KMS-11 (cell line): ENCODE results near the gene EPAS1.

Experiments
- H2AFZ ChIP-seq: fragments of 200-600 bp; sonication (generic); 2 replicates; pipeline ENCODE4 v1.6.1; 2016; ENCODE audit warnings: antibody characterized with exemption, mixed run types, low read depth
- H3K27ac ChIP-seq: fragments of 200-600 bp; sonication (generic); 2 replicates; pipeline ENCODE4 v1.6.1; 2016; ENCODE audit warnings: mild to moderate bottlenecking, mixed run types
- H3K27me3 ChIP-seq: fragments of 200-600 bp; sonication (generic); 2 replicates; pipeline ENCODE4 v1.6.1; 2017; ENCODE audit warnings: mild to moderate bottlenecking, low read depth, mixed run types, moderate library complexity; ENCODE audit not compliant: insufficient read depth
- H3K36me3 ChIP-seq: fragments of 200-600 bp; sonication (generic); 2 replicates; pipeline ENCODE4 v1.6.1; 2017; ENCODE audit warnings: mild to moderate bottlenecking, mixed run types; ENCODE audit not compliant: insufficient read depth
- H3K4me1 ChIP-seq: fragments of 200-600 bp; sonication (generic); 2 replicates; pipeline ENCODE4 v1.6.1; 2016; ENCODE audit warnings: mild to moderate bottlenecking, low read depth, mixed run types; ENCODE audit not compliant: poor library complexity, severe bottlenecking
- H3K4me2 ChIP-seq: fragments of 200-600 bp; sonication (generic); 2 replicates; pipeline ENCODE4 v1.7.0; 2016; ENCODE audit warnings: mild to moderate bottlenecking, mixed run types
- H3K4me3 ChIP-seq: fragments of 200-600 bp; sonication (generic); IDR thresholded peaks from 2 replicates; pipeline ENCODE4 v1.6.1; 2017; ENCODE audit warnings: low read depth, low read length, mixed read lengths; ENCODE audit not compliant: insufficient read depth
- H3K79me2 ChIP-seq: fragments of 200-600 bp; sonication (generic); 2 replicates; pipeline ENCODE4 v1.6.1; 2016; ENCODE audit warnings: low read depth, mixed run types; ENCODE audit not compliant: insufficient read depth
- H3K9ac ChIP-seq: fragments of 200-600 bp; sonication (generic); 2 replicates; pipeline ENCODE4 v1.6.1; 2016; ENCODE audit warnings: mild to moderate bottlenecking, mixed run types
- H4K20me1 ChIP-seq: fragments of 200-600 bp; sonication (generic); 2 replicates; pipeline ENCODE4 v1.6.1; 2016; ENCODE audit warnings: mild to moderate bottlenecking, mixed run types; ENCODE audit not compliant: insufficient read depth
- TF ChIP-seq, protein P1 (sequence below): fragments of 200-600 bp; sonication (generic); conservative IDR thresholded peaks from 2 replicates; pipeline ENCODE4 v1.6.1; 2017; ENCODE audit warnings: low read depth, mild to moderate bottlenecking, antibody characterized with exemption, low read length, moderate library complexity, mixed read lengths

The EPAS1 gene

DNA sequence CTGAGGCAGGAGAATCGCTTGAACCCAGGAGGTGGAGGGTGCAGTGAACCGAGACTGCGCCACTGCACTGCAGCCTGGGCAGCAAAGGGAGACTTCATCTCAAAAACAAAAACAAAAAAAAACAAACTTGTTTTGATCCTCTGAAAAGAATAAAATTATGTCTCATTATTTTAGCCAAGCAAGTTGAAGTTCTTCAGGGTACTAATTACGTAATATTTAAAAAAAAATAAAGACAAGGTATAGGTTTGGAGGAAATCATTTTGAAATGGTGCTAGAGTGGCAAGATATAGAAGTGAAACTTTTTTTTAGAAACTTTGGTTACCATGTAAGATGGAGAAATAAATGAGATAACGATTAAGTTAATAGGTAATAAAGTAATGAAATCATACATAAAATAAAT, 127.7 kb downstream of the EPAS1 start:
- no peak overlapping the region for H3K27ac ChIP-seq
- no peaks in the 10 kb centered on the region for H3K36me3 ChIP-seq

DNA sequence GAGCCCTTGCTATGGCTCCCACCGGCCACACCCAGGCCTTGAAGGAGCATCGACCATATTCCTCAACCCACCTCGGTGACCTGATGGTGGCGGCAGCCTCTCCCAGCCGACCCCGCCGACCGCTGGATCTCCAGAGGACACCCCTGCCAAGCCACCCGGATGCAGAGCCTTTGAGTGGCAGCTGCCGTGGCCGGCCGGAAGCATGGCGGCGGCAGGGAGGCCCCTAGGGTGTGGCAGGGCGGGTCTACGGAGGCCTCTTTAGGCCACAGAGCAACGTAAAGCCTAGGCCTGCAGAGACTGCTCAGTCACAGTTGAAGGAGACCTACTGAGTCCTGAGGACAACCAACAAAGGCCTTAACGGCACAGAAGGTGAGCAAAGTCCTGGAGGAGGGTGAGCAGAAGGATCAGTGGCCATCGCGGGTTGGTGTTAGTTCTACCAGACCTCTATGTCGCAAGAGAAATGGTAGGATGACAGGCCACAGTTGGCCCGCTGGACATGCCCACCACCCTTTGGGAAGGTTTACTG, 131.8 kb downstream of the EPAS1 start:
- H3K9ac ChIP-seq, result no peak overlapping the region
- H3K4me1 ChIP-seq, result no peaks in the 10 kb centered on the region
- no peak overlapping the region for H3K4me2 ChIP-seq
- H3K4me3 ChIP-seq, result no peak overlapping the region
- H3K79me2 ChIP-seq, result no peaks in the 10 kb centered on the region
- H3K36me3 ChIP-seq, result no peaks in the 10 kb centered on the region
- no peaks in the 10 kb centered on the region for H3K27me3 ChIP-seq
- no peak overlapping the region for H3K27ac ChIP-seq
- H4K20me1 ChIP-seq, result no peaks in the 10 kb centered on the region
- TF ChIP-seq, protein P1, sequence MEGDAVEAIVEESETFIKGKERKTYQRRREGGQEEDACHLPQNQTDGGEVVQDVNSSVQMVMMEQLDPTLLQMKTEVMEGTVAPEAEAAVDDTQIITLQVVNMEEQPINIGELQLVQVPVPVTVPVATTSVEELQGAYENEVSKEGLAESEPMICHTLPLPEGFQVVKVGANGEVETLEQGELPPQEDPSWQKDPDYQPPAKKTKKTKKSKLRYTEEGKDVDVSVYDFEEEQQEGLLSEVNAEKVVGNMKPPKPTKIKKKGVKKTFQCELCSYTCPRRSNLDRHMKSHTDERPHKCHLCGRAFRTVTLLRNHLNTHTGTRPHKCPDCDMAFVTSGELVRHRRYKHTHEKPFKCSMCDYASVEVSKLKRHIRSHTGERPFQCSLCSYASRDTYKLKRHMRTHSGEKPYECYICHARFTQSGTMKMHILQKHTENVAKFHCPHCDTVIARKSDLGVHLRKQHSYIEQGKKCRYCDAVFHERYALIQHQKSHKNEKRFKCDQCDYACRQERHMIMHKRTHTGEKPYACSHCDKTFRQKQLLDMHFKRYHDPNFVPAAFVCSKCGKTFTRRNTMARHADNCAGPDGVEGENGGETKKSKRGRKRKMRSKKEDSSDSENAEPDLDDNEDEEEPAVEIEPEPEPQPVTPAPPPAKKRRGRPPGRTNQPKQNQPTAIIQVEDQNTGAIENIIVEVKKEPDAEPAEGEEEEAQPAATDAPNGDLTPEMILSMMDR, result no peak
- no peak overlapping the region for H2AFZ ChIP-seq

More for the DNA sequence above, 127.7 kb downstream of the EPAS1 start:
- no peaks in the 10 kb centered on the region for H4K20me1 ChIP-seq
- H3K27me3 ChIP-seq, result no peaks in the 10 kb centered on the region
- no peak overlapping the region for H3K4me3 ChIP-seq
- H3K4me2 ChIP-seq, result no peak overlapping the region
- no peaks in the 10 kb centered on the region for H3K79me2 ChIP-seq
- TF ChIP-seq, protein P1, result no peak
- no peak overlapping the region for H3K9ac ChIP-seq
- no peak overlapping the region for H2AFZ ChIP-seq
- H3K4me1 ChIP-seq, result no peaks in the 10 kb centered on the region

DNA sequence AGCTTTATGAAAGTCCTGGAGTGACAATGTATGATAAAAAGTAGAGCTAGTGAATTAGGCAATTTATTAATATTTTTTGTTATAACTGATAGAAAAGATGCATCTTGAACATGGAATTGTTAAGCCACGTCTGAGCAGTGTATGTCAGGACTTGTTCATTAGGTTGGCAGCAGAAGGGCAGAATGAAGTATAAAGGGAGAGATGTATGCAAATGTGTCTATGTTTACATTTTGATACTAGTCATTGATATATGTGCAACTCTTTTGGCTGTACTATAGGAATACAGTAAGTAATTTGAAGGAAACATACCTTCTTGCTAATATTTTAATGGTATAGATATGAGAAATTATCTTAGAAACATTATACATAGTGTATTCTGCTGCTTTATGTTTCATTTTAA, 133.2 kb downstream of the EPAS1 start:
- Histone ChIP-seq H3K4me1 (no peaks in the 10 kb centered on the region), H3K27ac (no peak overlapping the region), H3K4me2 (no peak overlapping the region), H3K9ac (no peak overlapping the region), H3K27me3 (no peaks in the 10 kb centered on the region), H3K4me3 (no peak overlapping the region), H2AFZ (no peak overlapping the region), H3K79me2 (no peaks in the 10 kb centered on the region), H3K36me3 (no peaks in the 10 kb centered on the region), H4K20me1 (no peaks in the 10 kb centered on the region)
- TF ChIP-seq, protein P1, result no peak

DNA sequence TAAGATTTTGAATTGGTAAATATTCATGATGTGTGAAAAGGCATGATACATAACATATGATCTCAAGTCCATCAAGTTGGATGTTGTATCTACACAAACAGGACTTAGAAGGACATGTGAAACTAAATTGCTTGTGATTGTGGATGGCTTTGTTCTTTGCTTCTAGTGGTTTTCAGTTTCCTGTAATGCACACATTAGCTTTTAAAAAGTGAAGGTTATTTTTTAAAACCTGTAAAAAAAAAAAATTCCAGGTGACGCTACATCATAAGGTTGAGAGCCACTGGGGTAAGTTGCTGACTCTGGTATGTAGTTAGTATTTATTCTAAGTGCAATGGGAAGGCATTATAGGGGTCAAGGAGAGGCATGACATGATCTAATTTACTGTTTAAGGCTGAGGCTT, 133.8 kb downstream of the EPAS1 start:
- no peak overlapping the region for H3K4me2 ChIP-seq

More for the DNA sequence above, 133.8 kb downstream of the EPAS1 start:
- Histone ChIP-seq H3K4me1 (no peaks in the 10 kb centered on the region), H4K20me1 (no peaks in the 10 kb centered on the region), H3K79me2 (no peaks in the 10 kb centered on the region), H3K27me3 (no peaks in the 10 kb centered on the region), H3K36me3 (no peaks in the 10 kb centered on the region), H3K4me3 (no peak overlapping the region), H3K27ac (no peak overlapping the region), H2AFZ (no peak overlapping the region), H3K9ac (no peak overlapping the region)
- TF ChIP-seq, protein P1, result no peak
